Measurements from ENCODE around the gene PPP6R2. TPM values are rescaled to one million over a fixed set of nuclear protein-coding genes. Genes with fewer than 3 reads are reported as not detected.

Gene PPP6R2
- total RNA-seq (78.6 and 88.4 TPM in 2 replicates), polyA plus RNA-seq (39.8 and 41.4 TPM in 2 replicates)

- DNase-seq (ENCODE audit: low read depth in 1 of 2, low spot score in 1 of 2): peak; percentile 76 to 87
- H3K36me3 ChIP-seq: no peaks in the 10 kb centered on the region
- no peaks in the 10 kb centered on the region for H3K9me3 ChIP-seq (ENCODE audit: low read depth)
- no peaks in the 10 kb centered on the region for H3K27me3 ChIP-seq
- peak within 1 kb of the TSS; percentile 99 for H3K4me3 ChIP-seq
- no peak for TF ChIP-seq CTCF (IDR thresholded peaks at IDR 0.05; ENCODE audit: low read depth, low read length)
- H3K27ac ChIP-seq: peak within 1 kb of the TSS; percentile 66
- H3K4me1 ChIP-seq (ENCODE audit: low read depth): no peaks in the 10 kb centered on the region
These were observed at the start of gene PPP6R2 for GRCh38 chr22:50342651-50343540. TSS of gene PPP6R2 (plus strand) at chr22:50343327. CDS start at chr22:50393909, 50,582 bp downstream.

GRCh38 chr22:50293441-50294318 lies 49.4 kb upstream of the PPP6R2 start:
- Histone ChIP-seq H3K4me3 (no peak overlapping the region), H3K27ac (peak overlapping the region; percentile 92)
- TF ChIP-seq CTCF (IDR thresholded peaks at IDR 0.05; ENCODE audit: low read depth, low read length): no peak

GRCh38 chr22:50294319-50294656 lies 48.8 kb upstream of the PPP6R2 start:
- H3K4me3 ChIP-seq: no peak overlapping the region
- TF ChIP-seq CTCF (IDR thresholded peaks at IDR 0.05; ENCODE audit: low read depth, low read length): no peak
- peaks cover 18% of the 10 kb centered on the region for H3K4me1 ChIP-seq (ENCODE audit: low read depth)
- peak overlapping the region; percentile 92 for H3K27ac ChIP-seq
- H3K36me3 ChIP-seq: peaks cover 8% of the 10 kb centered on the region
- no peaks in the 10 kb centered on the region for H3K27me3 ChIP-seq
- H3K9me3 ChIP-seq (ENCODE audit: low read depth): no peaks in the 10 kb centered on the region
- DNase-seq (ENCODE audit: low read depth in 1 of 2, low spot score in 1 of 2): no peak

More at GRCh38 chr22:50293441-50294318, 49.4 kb upstream of the PPP6R2 start:
- no peaks in the 10 kb centered on the region for H3K9me3 ChIP-seq (ENCODE audit: low read depth)
- peaks cover 12% of the 10 kb centered on the region for H3K36me3 ChIP-seq
- peaks cover 15% of the 10 kb centered on the region for H3K4me1 ChIP-seq (ENCODE audit: low read depth)
- H3K27me3 ChIP-seq: no peaks in the 10 kb centered on the region
- DNase-seq (ENCODE audit: low read depth in 1 of 2, low spot score in 1 of 2): peak; percentile 87 to 91

GRCh38 chr22:50296658-50297490 lies 46.3 kb upstream of the PPP6R2 start:
- no peak overlapping the region for H3K27ac ChIP-seq
- no peak for TF ChIP-seq CTCF (IDR thresholded peaks at IDR 0.05; ENCODE audit: low read depth, low read length)
- H3K4me1 ChIP-seq (ENCODE audit: low read depth): peaks cover 33% of the 10 kb centered on the region

More at GRCh38 chr22:50296658-50297490, 46.3 kb upstream of the PPP6R2 start:
- no peaks in the 10 kb centered on the region for H3K36me3 ChIP-seq
- no peaks in the 10 kb centered on the region for H3K27me3 ChIP-seq
- no peak for DNase-seq (ENCODE audit: low read depth in 1 of 2, low spot score in 1 of 2)
- H3K4me3 ChIP-seq: no peak overlapping the region
- H3K9me3 ChIP-seq (ENCODE audit: low read depth): no peaks in the 10 kb centered on the region
